Measurements from ENCODE around the gene UROC1.
"Not testable (repeated sequence)": the region's sequence is repeated elsewhere in the genome, so short reads cannot be mapped to it uniquely, and the experiment has no call there.

Gene UROC1

DNA sequence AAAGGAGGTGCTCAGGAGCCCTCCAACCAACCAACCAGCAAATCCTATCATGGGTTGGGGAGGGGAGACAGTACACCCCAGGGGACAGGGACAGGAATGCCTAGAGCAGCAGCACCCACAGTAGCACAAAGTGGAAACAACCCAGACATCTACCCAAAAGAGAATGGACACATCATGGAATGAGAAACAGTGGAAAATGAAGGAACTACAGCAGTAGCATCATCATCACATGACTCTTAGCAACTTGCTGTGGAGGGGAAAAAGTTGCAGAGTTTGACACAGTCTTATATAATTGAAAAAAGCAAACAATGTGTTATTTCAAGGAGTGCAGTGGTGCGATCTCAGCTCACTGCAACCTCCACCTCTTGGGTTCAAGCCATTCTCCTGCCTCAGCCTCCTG is 30.1 kb upstream of the UROC1 start:
- in situ Hi-C loops (cut with MboI; ENCODE audit: low sequenced_read_pairs) = no loop called here

DNA sequence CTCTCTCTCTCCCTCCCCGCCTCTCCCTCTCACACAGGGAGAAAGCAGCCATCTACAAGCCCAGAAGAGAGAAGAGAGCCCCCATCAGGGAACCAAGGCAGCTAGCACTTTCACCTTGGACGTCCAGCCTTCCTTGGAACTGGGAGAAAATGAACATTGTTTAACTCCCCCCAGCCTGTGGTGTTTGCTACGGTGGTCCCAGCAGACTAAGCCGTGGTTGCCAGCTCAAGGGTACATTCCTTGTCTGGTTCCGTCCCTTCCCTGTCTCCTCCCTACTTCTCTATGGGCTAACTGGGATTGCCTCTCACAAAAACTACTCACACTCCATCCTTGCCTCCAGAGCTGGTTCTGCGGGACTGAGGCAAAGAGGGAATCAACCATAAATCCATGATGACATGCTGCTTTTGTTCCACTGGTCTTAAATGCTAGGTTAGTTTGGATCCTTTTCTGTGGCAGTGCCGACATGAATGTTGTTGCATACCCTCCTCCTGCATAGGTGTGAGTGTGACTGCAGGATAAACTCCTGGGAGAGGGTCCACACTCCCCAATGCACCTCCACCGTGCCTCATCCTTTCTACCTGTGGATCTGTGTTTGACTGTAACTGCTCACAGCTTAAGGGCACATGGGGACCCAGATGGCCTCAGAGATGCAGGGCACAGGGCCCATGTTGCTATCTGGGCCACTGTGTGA is 29.1 kb upstream of the UROC1 start:
- in situ Hi-C loops (cut with MboI; ENCODE audit: low sequenced_read_pairs) = no loop called here

DNA sequence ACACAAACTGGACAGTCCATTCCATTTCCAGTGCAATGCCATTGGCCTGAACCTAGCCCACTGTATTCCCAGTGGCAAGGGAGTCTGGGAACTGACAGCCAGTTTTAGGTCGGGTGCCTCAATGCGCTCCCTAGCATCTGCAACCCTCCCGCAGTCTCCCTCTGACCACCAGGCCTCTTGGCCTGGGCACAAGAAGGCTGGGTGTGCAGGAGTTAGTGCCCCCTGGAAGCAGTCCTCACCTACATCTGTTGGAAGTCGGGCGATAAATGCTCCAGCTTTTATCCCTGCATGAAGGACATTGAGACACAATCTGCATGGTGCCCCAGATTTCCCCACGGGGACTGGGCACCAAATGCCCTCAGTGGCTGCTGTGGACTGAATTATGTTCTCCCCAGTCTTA is 28.4 kb upstream of the UROC1 start:
- in situ Hi-C loops (cut with MboI; ENCODE audit: low sequenced_read_pairs) = no loop called here

DNA sequence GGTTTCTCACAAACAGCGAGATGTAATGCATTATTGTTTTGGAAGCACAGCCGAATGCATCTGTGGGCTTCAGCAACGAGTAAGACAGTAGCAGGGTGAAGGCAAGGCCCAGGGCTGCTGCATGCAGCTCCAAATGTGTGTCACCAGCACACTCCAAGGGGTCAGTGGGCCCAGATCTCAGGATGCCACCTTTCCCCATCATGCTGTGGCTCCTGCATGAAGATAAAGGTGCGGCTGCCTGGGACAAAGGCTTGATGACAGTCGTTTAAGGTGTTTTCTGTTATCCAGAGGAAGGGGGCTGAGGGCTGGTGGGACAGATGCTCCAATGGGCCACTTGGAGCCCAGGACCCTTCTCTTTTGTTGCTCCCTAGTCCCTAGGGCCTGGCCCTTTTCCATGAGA is 28.0 kb upstream of the UROC1 start:
- in situ Hi-C loops (cut with MboI; ENCODE audit: low sequenced_read_pairs) = no loop called here

DNA sequence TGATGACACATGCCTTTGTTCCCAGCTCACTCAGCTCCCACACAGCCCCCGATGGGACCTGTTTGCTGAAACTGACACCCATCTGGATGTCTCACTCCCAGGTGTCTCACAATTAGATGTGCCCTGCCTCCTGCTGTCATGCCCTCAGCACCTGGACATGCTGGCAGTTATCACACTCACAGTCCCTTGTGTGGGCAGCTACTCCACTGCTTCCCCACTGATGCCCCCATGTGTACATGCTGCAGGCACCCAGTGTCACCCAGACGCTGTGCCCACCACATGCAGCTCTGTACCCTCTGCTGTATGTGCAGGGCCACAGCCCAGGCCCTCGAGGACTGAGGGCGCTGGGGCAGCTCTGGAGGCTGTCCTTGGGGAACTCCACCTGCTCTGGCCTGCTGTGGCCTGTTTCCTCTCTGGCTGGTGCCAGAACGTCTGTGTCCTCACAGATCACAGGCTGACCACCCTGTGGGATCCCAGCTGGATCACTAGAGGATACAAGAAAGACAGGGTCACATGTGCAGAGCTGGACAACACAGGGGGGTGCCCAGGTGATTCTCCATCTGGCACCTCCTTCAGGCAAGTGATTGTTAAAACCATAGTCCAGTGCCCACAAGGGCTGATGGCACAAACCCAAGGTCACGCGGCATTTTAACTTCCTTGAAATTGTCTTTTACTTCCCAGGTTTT is 27.2 kb upstream of the UROC1 start:
- in situ Hi-C loops (cut with MboI; ENCODE audit: low sequenced_read_pairs) = no loop called here

DNA sequence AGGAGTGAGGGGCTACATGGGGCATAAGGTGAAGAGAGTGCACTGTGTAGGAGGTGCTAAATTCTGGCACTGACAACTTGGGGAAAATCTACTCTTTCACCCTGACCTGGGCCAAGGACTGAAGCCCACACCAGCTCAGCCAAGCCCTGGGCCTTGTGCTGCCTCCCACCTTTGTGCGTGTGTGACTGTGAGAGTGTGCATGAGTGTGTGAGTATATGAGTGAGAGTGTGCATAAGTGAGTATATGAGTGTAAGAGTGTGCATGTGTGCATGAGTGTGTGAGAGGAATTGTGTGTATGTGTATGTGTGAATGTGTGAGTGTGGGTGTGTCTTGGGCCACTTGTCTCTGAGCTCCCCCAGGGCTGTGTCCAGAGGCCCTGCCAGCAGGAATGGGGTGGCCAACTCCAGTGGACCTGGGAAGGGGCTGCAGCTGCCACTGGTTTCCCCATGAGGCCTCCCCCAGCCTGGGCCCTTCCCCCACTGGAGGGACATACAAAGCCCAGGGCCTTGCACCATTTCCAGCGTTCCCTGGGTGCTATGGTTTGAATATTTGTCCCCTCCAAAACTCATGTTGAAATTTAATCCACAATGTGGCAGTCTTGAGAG is 26.0 kb upstream of the UROC1 start:
- in situ Hi-C loops (cut with MboI; ENCODE audit: low sequenced_read_pairs) = no loop called here

DNA sequence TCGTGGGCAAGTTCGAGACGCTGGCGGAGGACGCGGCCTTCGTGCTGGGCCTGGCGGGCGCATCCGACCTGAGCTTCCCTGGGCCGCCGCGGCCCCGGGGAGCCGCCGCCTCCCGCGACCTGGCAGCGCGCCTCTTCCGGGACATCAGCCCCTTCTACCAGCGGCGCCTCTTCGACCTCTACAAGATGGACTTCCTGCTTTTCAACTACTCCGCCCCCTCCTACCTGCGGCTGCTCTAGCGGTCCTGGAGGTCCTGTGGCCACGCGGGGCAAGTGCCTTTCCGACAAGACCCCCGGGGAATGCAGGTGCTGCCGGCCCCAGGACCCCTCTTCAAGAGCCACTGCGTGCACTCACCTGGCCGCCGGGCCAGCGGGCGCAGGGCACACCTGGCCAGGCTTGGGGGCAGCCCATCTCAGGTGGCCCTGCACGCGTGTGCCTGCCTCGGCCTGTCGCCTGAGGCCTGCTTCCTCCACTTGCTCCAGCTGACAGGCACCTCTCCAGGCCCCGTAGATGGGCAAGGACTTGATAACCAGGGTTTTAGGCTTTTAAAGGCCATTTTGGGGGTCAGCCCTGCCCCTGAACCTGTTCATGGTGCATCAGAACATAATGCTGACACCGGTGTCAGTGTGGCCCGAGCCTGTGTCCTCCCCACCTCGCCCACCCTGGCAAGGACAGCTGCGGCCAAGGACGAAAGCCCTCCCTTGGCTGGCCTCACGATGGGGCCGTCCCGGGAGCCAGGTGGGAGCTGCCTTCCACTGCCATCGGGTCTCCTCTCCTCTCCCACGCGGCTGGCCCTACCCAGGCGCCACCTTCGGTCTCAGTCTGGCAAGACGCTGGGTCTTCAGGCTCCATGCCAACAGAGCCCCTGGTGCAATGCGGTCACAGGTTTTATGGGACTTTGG is 25.0 kb upstream of the UROC1 start:
- in situ Hi-C loops (cut with MboI; ENCODE audit: low sequenced_read_pairs) = no loop called here

DNA sequence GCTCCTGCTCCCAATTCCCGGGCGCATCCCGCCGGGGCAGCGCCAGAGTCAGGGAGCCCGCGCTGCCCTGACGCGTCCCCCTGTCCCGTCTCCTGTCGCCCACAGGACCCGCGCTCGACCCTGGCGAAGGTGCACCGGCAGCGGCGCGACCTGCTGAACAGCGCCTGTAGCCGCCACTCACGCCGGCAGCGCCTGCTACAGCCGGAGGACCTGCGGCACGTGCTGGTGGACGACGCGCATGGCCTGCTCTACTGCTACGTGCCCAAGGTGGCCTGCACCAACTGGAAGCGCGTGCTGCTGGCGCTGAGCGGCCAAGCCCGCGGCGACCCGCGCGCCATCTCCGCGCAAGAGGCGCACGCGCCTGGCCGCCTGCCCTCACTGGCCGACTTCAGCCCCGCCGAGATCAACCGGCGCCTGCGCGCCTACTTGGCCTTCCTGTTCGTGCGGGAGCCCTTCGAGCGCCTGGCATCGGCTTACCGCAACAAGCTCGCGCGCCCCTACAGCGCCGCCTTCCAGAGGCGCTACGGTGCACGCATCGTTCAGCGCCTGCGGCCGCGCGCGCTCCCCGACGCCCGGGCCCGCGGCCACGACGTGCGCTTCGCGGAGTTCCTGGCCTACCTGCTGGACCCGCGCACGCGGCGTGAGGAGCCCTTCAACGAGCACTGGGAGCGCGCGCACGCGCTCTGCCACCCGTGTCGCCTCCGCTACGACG is 24.2 kb upstream of the UROC1 start:
- in situ Hi-C loops (cut with MboI; ENCODE audit: low sequenced_read_pairs) = no loop called here

DNA sequence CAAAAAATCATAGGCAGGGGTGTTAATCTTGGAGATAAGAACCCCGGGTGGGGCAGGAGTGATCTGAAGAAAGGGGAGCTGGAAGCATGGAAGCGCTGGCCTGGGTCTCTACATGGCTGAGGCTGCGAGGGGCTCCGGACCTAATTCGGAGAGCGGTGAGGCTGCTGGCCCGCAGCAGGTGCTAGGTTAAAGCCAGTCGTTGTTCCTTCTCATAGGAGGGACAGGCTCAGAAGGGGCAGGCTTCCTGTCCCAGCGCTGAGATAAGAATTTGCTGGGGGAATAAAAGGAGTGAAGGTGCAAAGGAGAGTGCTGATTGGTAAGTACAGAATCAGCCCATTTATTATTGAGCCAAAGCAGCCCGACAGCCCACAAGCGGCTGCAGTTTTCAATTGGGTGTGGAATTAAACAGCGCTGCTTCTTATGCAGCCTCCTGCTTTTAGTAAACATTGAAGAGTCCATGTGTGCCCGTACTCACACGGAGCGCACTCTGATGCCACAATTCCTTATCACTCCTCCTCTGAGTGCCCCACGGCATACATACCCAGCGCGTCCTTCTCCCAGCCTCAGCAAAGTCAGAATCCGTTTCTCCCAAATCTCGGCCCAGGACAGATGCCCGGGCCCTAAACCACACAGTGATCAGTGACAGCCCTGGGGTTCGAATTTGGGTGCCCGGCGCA is 23.5 kb upstream of the UROC1 start:
- in situ Hi-C loops (cut with MboI; ENCODE audit: low sequenced_read_pairs) = no loop called here

DNA sequence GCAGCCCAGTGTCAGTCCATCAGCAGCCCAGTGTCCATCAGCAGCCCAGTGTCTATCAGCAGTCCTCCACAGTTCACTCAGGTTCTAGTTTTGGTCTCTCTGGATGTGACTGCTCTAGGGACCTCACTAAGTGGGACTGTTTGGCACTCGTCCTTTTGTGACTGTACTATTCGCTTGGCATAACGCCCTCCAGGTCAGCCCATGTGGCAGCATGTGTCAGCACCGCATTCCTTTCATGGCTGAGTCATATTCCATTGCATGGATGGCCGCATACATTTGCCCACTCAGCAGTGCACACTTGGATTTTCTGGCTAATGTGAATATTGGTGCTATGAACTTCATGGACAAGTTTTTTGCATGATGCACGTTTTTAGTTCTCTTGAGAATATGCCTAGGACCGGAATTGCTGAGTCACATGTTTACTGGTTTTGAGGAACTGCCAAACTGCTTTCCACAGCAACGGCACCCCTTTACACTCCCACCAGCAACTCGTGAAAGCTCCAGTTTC is 22.8 kb upstream of the UROC1 start:
- in situ Hi-C loops (cut with MboI; ENCODE audit: low sequenced_read_pairs) = no loop called here

DNA sequence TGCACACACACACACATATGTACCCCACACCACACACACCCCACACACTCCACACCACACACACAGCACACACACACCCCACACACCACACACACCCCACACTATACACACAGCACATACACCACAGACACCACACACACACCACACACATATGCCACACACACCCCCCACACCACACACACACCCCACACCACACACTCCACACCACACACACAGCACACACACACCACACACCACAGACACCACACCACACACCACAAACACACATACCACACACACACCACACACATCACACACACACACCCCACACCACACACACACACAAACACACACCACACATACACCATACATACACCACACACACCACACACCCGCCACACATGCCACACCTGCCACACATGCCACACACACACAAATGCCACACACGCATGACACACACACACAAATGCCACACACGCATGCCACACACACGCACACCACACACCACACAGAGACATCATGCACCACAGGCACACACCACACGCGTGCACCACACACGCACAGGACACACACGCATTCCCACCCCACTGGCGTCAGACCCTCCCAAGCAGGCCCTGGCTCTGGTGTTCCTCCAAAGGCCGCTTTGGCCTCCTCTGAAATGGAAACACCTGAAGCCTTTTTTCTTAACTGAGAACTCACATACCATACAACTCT is 22.1 kb upstream of the UROC1 start:
- in situ Hi-C loops (cut with MboI; ENCODE audit: low sequenced_read_pairs) = no loop called here

DNA sequence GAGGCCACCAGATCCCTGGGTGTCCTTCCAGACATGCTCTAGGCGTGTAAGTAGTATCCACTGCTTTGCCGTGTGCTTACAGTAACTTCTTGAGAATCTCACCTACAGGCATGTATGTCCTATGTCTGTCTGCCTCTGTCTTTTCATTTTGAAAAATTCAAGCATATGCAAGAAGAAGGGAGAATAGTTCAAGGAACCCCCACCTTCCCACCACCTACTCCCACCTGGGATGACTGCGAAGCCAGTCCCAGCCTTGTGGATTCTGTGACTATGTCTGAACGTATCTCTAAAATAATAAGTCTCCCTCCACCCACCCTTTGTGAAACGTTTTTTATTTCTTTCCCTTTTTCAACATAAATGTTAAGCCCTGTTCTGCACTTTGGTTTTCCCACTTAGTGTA is 21.4 kb upstream of the UROC1 start:
- in situ Hi-C loops (cut with MboI; ENCODE audit: low sequenced_read_pairs) = no loop called here

DNA sequence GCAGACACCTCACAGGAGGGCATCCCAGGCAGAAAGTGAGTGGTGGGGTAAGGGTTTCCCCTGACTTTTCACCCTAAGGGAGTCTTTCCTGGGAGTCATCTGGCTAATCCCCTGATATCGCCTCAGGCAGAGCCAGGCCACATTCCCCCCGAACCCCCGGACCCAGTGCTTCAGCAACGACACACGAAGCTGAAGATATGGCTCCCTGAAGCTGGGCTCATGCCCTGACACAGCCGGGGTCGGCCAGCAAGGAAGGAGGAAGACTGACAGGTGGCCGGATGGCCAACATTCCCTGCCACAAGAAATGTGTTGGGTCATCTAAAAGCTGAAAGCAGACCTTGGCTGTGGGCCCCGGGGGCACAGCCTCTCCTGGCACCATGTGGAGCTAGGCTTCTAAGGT is 20.7 kb upstream of the UROC1 start:
- in situ Hi-C loops (cut with MboI; ENCODE audit: low sequenced_read_pairs) = no loop called here

DNA sequence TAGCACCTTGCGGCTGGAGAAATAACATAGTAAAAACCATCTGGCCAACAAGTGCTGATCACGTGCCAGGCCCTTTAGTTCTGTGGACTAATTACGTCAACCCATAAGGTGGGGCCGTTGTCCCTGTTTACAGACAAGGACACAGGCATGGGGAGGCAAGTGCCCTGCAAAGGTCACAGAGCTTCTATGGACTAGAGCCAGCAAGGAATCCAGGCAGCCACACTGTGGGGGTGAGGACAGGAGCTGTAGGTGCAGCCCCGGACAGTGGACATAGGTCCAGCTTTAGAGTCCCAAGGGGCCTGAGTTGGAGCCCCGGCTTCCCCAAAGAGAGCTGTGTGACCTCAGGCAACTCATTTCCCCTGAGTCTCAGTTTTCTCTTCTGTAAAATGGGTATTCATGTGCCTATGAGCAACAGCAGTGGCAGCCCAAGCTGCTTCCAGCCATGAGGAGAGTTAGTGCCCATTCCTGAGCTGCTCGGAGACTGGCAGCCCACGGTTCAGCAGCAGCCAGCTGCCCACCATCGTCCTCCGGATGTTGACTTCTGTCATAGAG is 20.2 kb upstream of the UROC1 start:
- in situ Hi-C loops (cut with MboI; ENCODE audit: low sequenced_read_pairs) = no loop called here

DNA sequence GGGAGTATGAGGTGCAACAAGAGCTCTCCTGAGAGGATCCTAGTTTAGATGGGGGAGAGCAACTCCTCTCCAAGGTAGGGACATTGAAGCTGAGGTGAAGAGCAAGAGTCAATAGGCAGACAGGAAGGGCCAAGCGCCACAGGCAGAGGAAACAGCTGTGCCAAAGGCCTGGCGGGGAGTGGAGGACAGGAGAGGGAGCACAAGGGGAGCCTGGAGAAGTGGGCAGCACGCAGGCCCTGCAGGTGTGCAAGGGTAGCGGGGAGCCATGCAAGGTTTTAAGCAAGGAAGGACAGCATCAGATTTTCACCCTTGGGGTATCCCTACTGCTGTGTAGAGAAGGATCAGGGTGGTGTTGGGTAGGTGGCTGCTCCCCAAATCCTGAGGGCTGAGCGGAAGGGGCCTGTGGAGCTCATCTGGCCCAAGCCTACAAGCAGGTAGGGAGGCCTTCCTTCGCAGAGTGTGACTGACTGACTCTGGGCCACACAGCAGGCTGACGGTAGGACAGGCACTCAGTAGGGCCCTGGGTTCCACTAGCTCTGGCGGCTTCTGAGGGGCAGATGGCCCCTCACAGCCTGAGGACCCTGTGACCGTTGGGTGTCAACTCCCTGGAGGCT is 19.6 kb upstream of the UROC1 start:
- in situ Hi-C loops (cut with MboI; ENCODE audit: low sequenced_read_pairs) = no loop called here

DNA sequence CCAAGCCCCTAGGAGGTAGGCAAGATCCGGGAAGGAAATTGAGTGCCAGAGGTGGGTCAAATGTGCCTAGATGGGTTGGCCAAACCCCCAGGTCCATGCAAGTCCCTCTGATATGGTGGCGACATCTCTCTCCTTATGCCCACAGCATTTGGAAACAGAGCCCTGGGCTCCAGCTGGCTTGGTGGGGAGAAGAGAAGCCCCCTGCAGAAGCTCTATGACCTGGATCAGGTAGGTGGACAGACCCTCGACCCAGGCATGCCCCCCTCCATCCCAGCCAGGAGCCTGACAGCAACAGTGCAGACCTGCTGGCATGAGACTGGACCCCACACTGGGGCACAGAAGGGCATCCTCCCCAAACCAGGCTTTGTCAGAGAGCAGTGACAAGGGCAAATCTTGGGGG is 18.6 kb upstream of the UROC1 start:
- in situ Hi-C loops (cut with MboI; ENCODE audit: low sequenced_read_pairs) = no loop called here

DNA sequence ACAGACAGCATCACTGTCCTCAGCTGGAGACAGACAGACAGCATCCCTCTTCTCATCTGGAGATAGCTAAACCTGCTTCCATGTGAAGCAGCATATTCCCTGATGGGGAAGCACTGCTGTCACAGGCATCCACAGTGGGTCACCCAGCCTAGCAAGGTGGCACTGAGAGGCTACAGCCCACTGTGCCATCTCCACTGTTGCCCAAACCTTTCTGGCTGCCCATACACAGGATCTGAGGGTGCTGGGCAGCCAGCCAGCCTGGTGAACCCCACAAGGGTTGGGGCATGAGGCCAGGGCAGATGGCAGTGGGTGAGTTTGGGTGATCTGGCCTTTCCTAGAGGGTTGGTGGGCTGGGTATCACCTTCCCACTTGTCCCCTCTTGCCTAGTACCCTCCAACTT is 18.1 kb upstream of the UROC1 start:
- in situ Hi-C loops (cut with MboI; ENCODE audit: low sequenced_read_pairs) = no loop called here

DNA sequence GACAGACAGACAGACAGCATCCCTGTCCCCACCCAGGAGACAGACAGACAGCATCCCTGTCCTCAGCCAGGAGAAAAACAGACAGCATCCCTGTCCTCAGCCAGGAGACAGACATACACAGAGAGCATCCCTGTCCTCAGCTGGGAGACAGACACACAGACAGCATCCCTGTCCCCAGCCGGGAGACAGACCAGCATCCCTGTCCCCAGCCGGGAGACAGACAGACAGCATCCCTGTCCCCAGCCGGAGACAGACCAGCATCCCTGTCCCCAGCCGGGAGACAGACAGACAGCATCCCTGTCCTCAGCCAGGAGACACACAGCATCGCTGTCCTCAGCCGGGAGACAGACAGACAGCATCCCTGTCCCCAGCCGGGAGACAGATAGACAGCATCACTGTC is 17.1 kb upstream of the UROC1 start:
- in situ Hi-C loops (cut with MboI; ENCODE audit: low sequenced_read_pairs) = not testable (repeated sequence)

DNA sequence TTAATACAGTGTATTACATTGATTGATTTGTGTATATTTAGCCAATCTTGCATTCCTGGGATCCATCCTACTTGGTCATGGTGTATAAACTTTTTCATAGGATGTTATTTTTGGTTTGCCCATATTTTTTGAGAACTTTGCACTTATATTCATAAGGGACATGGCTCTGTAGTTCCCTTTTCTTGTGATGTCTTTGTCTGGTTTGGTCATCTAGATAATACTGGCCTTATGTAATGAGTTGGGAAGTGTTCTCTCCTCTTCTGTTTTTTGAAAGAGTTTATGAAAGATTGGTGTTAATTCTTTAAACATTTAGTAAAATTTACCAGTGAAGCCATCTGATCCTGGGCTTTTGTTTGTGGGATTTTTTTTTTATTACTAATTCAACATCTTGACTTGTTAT is 15.9 kb upstream of the UROC1 start:
- in situ Hi-C loops (cut with MboI; ENCODE audit: low sequenced_read_pairs) = no loop called here

Measured in HL-60/S4 treated with phorbol 12-myristate 13-acetate at 8.2 ng/mL for 4 days and 3 days (cell line).